ENCODE measurements around the gene CDK5.
"Not testable (repeated sequence)": the region's sequence is repeated elsewhere in the genome, so short reads cannot be mapped to it uniquely, and the experiment has no call there.

The CDK5 gene

DNA sequence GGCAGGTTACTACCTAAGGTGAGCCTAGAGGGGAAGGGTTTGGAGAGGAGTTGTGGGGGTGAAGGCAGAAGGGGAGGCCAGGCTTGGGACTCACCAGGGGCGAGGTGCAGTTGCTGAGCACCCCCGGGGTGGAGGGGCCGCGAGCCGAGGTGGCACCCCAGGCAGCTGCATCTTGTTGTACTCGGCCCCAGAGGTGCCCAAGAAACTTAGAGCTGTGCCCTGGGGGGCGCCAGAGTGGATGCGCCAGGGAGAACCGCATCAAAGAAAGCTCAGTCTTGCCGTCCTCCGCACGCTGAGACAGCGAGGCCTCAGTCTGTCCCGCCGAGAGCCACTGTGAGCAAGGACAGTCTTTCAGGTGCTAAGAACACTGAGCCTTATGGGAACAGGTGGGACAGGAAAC lies 40.8 kb downstream of the CDK5 start:
- in situ Hi-C loops (cut with HindIII; ENCODE audit: low pct_unique_long_range_greater_than_20kb, low sequenced_read_pairs), result no loop called here
- DNase-seq (ENCODE audit: low read depth in 1 of 2, low spot score in 1 of 2), result no peak
- no peak for TF ChIP-seq JUND (IDR thresholded peaks at IDR 0.05; ENCODE audit: low read depth)

DNA sequence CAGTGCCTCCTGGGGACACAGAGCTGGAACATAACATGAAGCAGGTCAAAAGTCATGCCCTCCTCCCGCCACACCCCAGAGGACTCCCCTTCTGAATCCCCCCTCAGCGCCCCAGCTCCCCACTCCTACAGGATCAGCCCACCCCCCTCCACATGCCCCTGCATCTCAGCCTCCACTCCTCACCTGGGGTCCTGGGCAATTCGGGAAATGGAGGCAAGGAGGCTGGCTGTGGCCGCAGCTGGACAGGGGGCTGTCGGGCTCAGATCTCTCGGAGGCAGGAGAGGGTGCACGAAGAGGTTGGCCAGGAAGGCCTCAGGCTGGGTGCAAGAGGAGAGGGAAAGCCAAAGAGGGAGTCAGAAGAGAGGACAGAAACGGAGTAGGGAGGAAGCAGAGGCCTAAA lies 41.2 kb downstream of the CDK5 start:
- no peak for DNase-seq (ENCODE audit: low read depth in 1 of 2, low spot score in 1 of 2)
- TF ChIP-seq JUND (IDR thresholded peaks at IDR 0.05; ENCODE audit: low read depth), result no peak
- in situ Hi-C loops (cut with HindIII; ENCODE audit: low pct_unique_long_range_greater_than_20kb, low sequenced_read_pairs), result no loop called here

DNA sequence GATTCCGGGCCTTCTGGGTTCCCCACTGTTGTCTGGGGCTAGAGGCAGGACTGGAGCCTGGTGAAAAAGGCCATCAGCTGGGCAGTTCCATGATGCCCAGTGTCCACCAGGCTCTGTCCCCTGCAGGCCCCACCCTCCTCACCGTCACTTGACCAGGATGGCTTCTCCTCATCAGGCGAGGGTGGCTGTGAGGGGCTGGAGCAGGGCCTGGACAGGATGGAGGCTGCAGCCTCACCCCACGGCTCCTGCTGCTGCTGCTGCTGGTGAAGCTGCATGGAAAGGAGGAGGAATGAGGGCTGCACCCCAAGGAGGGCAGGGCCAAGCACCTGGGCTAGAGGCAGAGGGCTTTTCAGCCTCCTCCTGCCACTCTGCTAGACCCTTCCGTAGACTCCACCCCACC lies 41.7 kb downstream of the CDK5 start:
- TF ChIP-seq JUND (IDR thresholded peaks at IDR 0.05; ENCODE audit: low read depth), result no peak
- no peak for DNase-seq (ENCODE audit: low read depth in 1 of 2, low spot score in 1 of 2)
- in situ Hi-C loops (cut with HindIII; ENCODE audit: low pct_unique_long_range_greater_than_20kb, low sequenced_read_pairs), result no loop called here

DNA sequence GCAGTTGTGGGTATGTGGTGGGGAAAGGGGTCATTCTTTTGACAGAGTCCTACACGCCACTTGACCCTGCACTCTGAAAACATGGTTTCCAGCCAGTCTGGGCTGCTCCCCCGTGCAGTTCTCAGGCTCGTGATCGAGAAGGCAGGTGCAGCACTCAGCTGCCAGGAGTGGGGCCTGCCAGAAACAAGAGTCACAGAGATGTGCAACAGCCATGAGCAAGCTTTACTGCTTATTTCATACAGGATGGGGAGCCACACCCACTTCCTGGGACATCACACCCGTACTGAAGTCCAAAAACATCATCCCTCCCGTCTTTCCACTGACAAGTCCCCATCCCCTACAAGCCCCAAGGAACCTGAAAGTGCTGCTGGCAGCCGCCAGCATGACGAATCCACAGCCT lies 42.7 kb downstream of the CDK5 start:
- no peak for TF ChIP-seq JUND (IDR thresholded peaks at IDR 0.05; ENCODE audit: low read depth)
- no peak for DNase-seq (ENCODE audit: low read depth in 1 of 2, low spot score in 1 of 2)
- in situ Hi-C loops (cut with HindIII; ENCODE audit: low pct_unique_long_range_greater_than_20kb, low sequenced_read_pairs), result no loop called here

DNA sequence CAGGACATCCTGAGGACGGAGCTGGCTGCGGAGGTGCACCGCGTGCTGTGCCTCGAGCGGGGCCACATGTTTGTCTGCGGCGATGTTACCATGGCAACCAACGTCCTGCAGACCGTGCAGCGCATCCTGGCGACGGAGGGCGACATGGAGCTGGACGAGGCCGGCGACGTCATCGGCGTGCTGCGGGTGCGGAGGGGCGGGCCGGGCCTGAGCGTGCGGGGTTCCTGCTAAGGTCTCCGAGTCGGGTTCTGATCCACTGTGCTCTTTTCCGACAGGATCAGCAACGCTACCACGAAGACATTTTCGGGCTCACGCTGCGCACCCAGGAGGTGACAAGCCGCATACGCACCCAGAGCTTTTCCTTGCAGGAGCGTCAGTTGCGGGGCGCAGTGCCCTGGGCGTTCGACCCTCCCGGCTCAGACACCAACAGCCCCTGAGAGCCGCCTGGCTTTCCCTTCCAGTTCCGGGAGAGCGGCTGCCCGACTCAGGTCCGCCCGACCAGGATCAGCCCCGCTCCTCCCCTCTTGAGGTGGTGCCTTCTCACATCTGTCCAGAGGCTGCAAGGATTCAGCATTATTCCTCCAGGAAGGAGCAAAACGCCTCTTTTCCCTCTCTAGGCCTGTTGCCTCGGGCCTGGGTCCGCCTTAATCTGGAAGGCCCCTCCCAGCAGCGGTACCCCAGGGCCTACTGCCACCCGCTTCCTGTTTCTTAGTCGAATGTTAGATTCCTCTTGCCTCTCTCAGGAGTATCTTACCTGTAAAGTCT lies 43.8 kb downstream of the CDK5 start:
- no peak for TF ChIP-seq JUND (IDR thresholded peaks at IDR 0.05; ENCODE audit: low read depth)
- in situ Hi-C loops (cut with HindIII; ENCODE audit: low pct_unique_long_range_greater_than_20kb, low sequenced_read_pairs), result no loop called here

DNA sequence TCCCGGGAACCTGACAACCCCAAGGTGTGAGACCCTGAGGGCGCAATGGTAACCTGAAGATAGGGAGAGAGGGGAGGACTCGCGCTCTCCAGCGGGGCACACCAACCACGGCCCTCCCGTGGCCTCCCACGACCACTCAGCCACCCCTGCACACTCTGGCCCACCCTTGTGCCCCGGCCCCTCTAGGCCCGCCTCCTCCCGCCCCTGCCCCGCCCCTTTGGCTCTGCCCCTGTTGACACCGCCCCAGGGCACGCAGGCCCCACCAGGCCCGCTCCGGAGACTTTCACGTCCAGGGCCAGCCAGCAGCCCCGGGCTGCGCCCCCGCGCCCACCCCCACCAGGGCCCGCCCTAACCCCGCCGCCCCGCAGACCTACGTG lies 44.4 kb downstream of the CDK5 start:
- DNase-seq (ENCODE audit: low read depth in 1 of 2, low spot score in 1 of 2), result no peak
- TF ChIP-seq JUND (IDR thresholded peaks at IDR 0.05; ENCODE audit: low read depth), result no peak
- in situ Hi-C loops (cut with HindIII; ENCODE audit: low pct_unique_long_range_greater_than_20kb, low sequenced_read_pairs), result no loop called here

More for the DNA sequence above, 43.8 kb downstream of the CDK5 start:
- no peak for DNase-seq (ENCODE audit: low read depth in 1 of 2, low spot score in 1 of 2)

DNA sequence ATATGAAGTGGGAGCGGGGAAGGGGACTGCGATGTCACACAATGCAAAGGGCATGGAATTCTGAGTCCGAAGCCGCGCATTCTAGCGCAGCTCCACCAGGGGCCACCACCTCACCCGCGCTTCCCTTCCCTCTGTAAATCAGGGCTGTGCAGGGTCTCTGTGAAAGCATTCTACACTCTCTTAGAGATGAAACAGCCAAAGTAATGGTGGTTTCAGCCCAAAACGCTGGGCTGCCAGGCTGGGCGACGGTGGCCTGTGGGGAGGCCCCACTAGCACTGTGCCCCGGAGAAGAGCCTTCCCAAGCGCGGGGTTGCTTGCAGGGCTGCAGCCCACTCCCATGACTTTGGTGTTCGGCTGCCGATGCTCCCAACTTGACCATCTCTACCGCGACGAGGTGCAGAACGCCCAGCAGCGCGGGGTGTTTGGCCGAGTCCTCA lies 44.8 kb downstream of the CDK5 start:
- DNase-seq (ENCODE audit: low read depth in 1 of 2, low spot score in 1 of 2), result peak; percentile 41 to 42
- no peak for TF ChIP-seq JUND (IDR thresholded peaks at IDR 0.05; ENCODE audit: low read depth)
- in situ Hi-C loops (cut with HindIII; ENCODE audit: low pct_unique_long_range_greater_than_20kb, low sequenced_read_pairs), result no loop called here

DNA sequence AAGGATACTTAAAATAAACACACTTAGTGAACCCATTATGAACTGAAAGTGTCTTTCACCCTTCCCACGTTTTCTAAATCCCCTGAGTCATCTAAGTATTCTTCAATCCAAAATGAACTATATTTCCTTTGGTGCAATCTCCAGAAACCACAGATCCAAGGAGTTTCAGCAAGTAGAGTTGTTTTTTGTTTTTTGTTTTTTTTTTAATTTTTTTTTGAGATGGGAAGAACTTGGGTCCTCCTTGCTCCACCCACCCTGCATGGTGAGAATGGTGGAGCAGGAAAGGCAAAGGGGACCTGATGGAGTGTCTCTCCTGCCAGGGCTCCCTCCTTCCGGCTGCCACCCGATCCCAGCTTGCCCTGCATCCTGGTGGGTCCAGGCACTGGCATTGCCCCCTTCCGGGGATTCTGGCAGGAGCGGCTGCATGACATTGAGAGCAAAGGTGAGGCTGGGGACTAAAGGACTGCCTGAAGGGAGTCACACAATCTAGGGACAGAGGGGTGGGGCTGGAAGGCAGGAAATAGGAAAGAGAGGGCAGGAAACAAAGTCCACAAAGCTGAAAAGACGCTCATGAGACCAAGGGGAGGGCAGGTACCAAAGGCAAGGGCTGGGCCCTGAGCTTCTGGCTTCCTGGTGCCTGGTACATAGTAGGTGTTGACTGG lies 45.5 kb downstream of the CDK5 start:
- TF ChIP-seq JUND (IDR thresholded peaks at IDR 0.05; ENCODE audit: low read depth), result no peak
- DNase-seq (ENCODE audit: low read depth in 1 of 2, low spot score in 1 of 2), result no peak
- in situ Hi-C loops (cut with HindIII; ENCODE audit: low pct_unique_long_range_greater_than_20kb, low sequenced_read_pairs), result no loop called here

DNA sequence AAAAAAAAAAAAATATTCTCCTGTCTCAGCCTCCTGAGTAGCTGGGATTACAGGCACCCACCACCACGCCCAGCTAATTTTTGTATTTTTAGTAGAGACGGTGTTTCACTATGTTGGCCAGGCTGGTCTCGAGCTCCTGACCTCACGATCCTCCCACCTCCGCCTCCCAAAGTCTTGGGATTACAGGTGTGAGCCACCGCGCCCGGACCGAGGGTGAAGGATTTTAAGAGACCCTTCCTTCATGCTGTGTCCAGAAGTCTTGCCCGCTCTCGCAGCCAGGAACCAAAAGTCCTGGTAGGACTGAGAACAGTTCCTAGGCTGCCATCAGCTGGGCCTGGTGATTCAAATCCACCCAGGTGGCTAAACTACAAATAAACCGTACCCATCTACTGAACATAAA lies 46.1 kb downstream of the CDK5 start:
- in situ Hi-C loops (cut with HindIII; ENCODE audit: low pct_unique_long_range_greater_than_20kb, low sequenced_read_pairs); DNase-seq (ENCODE audit: low read depth in 1 of 2, low spot score in 1 of 2): not testable (repeated sequence)

DNA sequence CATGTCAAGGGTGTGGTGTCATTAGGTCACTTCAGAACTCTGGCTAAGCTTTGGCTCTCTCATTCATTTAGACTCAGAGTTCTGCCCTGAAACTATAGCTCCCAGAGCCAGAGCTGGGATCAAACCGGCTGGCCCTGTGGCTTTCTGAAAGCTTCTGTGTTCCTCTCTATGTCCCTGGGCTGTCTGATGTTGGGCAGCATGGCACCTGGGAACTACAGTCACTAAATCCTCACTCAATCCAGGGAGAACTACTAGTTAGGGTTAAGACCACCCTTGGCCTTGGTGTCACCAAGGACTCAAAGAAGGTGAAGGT lies 46.6 kb downstream of the CDK5 start:
- DNase-seq (ENCODE audit: low read depth in 1 of 2, low spot score in 1 of 2), result no peak

DNA sequence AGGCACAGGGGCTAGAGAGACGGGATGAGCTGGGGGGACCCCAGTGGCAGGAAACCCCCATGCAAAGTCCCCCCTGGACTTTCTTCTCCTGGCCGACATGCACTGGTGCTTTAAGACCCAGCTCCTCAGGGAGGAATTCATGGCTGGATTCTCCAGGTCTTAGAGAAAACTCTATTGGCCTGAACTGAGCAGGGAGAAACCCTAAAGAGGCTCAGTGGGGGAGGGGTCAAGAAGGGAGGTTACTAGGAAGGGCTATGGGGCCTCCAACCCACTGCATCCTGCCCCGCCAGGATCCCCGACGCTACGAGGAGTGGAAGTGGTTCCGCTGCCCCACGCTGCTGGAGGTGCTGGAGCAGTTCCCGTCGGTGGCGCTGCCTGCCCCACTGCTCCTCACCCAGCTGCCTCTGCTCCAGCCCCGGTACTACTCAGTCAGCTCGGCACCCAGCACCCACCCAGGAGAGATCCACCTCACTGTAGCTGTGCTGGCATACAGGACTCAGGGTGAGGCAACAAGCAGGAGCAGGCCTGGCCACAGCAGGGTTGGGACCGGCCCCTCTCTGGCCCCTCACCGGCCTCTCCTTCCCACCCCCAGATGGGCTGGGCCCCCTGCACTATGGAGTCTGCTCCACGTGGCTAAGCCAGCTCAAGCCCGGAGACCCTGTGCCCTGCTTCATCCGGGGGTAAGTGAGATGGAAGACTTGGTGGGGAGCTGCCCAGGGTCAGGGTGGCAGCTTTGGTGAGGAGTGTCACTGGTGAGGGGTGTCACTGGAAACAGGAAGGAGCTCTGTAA lies 47.2 kb downstream of the CDK5 start:
- no peak for TF ChIP-seq JUND (IDR thresholded peaks at IDR 0.05; ENCODE audit: low read depth)
- no peak for DNase-seq (ENCODE audit: low read depth in 1 of 2, low spot score in 1 of 2)
- in situ Hi-C loops (cut with HindIII; ENCODE audit: low pct_unique_long_range_greater_than_20kb, low sequenced_read_pairs), result no loop called here

More for the DNA sequence above, 46.6 kb downstream of the CDK5 start:
- no peak for TF ChIP-seq JUND (IDR thresholded peaks at IDR 0.05; ENCODE audit: low read depth)
- in situ Hi-C loops (cut with HindIII; ENCODE audit: low pct_unique_long_range_greater_than_20kb, low sequenced_read_pairs), result no loop called here

DNA sequence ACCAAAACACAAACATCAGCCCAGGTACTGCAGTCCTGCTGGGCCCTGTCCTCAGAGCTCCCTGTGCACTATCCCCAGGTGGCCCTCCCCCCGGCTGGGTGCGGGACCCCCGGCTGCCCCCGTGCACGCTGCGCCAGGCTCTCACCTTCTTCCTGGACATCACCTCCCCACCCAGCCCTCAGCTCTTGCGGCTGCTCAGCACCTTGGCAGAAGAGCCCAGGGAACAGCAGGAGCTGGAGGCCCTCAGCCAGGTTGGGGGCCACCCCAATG lies 47.7 kb downstream of the CDK5 start:
- in situ Hi-C loops (cut with HindIII; ENCODE audit: low pct_unique_long_range_greater_than_20kb, low sequenced_read_pairs), result no loop called here
- no peak for TF ChIP-seq JUND (IDR thresholded peaks at IDR 0.05; ENCODE audit: low read depth)
- DNase-seq (ENCODE audit: low read depth in 1 of 2, low spot score in 1 of 2), result no peak

DNA sequence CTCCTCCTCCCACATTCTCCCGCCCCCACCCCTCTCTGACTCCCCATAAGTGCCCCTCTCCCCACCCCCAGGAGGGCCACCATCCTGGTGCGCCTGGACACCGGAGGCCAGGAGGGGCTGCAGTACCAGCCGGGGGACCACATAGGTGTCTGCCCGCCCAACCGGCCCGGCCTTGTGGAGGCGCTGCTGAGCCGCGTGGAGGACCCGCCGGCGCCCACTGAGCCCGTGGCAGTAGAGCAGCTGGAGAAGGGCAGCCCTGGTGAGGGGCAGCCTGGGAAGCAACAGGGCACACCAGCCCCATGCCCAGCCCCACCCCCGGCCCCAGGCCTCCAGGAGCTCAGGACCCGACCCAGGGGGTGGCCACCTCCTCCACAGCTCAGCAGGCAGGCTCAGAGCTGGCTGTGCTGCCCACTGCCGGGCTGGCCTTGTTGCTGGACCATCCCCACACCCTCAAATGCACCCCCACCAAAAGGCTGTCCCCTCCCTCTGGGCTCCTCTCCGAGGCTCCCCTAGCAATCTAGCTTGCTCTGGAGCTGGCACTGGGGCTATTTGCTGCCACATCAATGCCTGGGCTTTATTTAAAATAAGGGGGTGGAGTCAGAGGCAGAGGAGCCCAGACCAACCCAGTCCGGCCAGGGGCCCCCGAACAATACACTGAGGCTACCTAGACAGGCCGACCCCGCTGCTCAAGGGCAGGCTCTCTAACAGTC lies 48.2 kb downstream of the CDK5 start:
- in situ Hi-C loops (cut with HindIII; ENCODE audit: low pct_unique_long_range_greater_than_20kb, low sequenced_read_pairs), result no loop called here
- no peak for DNase-seq (ENCODE audit: low read depth in 1 of 2, low spot score in 1 of 2)
- no peak for TF ChIP-seq JUND (IDR thresholded peaks at IDR 0.05; ENCODE audit: low read depth)
